NCI-H524 (cell line): ENCODE results near the gene SMIM24.
A peak's percentile ranks its signal among the peaks of the same experiment; 100 is the strongest.
"Not testable (repeated sequence)": the region's sequence is repeated elsewhere in the genome, so short reads cannot be mapped to it uniquely, and the experiment has no call there.

Experiments
- DNase-seq, 2 experiments: peaks; one replicate each; lab custom pipeline; 2025; lab: John Stamatoyannopoulos, UW

The SMIM24 gene

GRCh38 chr19:3514930-3515329 lies 34.6 kb upstream of the SMIM24 start:
- no peak for DNase-seq

DNA sequence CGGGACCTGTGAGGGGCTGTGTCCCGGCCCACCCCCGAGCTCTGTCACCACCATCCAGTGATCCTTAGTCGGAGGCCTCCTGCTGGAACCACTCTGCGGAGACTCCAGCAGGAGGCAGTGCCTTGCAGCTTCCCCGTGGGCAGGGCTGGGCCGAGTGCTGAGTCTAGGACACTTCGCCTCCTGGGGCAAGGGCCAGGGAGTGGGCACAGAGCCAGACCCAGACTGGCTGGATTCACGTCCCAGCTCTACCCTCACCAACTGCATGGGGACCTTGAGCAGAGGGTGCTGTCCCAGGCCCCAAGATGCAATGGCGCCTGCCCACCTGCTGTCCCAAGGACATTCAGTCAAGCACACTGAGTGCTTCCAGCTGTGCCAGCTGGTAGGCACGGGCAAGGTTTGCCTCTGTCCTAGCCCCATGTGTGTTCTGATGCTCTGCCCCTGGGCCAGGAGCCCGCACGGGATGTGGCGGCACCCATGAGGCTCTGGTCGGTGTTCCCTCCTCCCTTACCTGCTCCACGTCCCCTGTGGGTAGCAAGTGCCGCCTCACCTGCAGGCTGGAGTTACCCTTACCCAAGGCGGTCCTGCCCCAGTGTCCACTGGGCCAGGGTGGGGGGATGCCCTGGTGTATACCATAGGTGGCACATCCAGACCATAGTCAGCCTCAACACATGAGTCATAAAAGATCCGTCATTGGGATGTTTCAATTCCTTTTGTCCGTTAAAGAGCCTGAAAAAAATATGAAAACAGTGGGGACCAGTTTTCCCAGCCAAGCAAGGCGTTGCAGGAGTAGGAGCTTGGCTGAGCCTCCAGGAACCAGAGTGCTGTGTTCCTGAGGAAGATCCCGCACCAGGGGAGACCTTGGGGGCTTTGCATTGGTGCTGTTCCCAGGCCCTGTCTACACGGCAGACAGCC lies 33.2 kb upstream of the SMIM24 start:
- DNase-seq = no peak

- no peak for DNase-seq
Observed at GRCh38 chr19:3512562-3513228, 32.4 kb upstream of the SMIM24 start.

GRCh38 chr19:3511506-3512251 lies 31.4 kb upstream of the SMIM24 start:
- DNase-seq = no peak

DNA sequence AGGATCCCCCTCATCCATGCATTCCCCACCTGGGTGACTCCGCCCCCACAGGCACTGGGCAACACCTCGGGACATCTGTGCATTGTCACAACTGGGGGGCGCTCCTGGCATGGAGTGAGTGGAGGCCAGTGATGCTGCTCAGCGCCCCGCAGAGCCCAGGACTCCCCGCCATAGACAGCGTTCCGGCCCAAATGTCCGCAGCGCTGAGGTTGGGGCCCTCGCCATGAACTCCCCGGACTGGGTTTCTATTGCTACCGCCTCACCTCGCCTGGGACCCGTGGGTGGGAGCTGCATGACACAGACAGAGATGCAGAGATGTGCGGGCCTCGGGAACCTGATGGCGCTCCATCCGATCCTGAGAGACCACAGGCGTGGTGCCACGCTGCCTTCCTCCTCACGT lies 30.4 kb upstream of the SMIM24 start:
- no peak for DNase-seq

DNA sequence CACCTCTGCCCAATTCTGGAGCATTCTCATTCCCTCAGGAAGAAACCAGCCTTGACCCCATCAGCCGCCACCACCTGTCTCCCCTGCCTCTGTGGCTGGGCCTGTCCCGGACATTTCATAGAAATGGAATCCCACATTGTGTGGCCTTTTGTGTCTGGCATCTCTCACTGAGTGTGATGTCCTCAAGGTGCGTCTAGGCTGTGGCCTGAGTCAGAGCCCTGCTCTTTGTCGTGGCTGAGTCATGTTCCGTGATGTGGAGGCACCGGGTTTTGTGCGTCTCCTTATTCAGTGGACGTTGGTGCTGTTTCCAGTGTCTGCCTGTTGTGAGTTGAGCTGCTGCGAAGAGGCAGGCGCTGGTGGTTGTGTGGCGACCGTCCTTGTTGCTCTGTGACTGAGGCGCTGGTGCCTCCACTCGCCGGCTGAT lies 29.3 kb upstream of the SMIM24 start:
- DNase-seq = no peak

- DNase-seq = no peak
Observed at GRCh38 chr19:3508771-3509535, 28.6 kb upstream of the SMIM24 start.

DNA sequence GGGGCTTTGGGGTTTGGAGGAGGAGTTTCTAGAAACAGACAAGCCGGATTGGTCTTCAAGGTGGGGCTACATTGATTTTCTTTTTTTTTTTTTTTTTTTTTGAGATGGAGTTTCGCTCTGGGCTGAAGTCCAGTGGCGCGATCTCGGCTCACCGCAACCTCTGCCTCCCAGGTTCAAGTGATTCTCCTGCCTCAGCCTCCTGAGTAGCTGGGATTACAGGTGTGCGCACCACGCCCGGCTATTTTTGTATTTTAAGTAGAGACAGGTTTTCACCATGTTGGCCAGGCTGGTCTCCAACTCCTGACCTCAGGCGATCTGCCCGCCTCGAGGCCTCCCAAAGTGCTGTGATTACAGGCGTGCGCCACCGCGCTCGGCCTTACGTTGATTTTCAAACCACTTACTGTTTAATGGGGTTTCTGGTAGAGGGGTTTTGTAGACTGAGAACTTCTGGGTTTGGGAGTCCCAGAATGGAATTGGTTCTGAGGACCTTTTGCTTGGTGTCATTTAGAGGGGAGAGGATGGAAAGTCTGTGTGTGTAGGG lies 27.9 kb upstream of the SMIM24 start:
- not testable (repeated sequence) for DNase-seq

- no peak for DNase-seq
Observed at GRCh38 chr19:3507371-3508120, 27.2 kb upstream of the SMIM24 start.

DNA sequence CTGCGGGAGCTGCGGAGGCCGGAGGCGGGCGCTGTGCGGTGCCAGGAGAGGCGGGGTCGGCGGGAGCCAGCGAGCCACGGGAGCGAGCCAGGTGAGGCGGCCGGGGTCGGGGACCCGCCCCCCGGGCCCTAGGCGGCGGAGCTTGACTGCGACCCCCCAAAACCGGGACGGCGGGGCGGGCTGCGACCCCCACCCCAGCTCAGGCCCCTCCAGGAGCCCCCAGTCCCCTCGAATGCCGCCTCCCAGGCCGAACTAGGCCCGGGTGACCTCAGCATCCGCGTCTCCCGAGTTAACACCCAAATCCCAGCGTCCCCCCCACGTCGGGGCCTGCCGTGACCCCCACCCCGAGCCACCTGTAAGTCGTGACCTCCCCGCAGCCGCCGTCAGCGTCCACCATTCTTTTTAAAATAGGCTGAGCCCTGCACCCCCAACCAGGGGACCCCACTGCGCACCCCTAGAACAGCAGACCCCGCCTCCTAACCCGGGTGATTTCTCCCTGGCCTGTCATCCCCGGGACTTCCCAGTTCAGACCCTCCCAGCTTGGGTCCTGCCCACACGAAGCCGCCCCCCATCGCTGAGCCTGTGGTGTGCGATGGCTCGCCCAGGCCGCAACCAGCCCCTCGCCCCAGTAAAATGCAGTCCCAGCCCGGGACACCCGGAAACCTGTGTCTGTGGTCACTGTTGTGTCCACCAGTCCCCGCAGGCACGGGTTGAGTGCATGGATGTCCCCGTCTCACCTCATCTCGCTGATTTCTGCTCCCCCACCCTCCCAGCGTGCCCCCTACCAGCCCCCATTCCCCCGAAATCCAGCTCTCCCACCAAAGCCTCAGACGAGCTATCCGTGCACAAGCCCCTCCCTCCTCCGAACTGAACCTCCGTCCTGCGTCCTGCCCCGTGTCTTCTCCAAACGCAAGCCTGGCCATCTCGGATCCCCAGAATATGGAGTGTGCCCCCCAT lies 26.3 kb upstream of the SMIM24 start:
- peak in 1 of 2 experiments; percentile 28 for DNase-seq

DNA sequence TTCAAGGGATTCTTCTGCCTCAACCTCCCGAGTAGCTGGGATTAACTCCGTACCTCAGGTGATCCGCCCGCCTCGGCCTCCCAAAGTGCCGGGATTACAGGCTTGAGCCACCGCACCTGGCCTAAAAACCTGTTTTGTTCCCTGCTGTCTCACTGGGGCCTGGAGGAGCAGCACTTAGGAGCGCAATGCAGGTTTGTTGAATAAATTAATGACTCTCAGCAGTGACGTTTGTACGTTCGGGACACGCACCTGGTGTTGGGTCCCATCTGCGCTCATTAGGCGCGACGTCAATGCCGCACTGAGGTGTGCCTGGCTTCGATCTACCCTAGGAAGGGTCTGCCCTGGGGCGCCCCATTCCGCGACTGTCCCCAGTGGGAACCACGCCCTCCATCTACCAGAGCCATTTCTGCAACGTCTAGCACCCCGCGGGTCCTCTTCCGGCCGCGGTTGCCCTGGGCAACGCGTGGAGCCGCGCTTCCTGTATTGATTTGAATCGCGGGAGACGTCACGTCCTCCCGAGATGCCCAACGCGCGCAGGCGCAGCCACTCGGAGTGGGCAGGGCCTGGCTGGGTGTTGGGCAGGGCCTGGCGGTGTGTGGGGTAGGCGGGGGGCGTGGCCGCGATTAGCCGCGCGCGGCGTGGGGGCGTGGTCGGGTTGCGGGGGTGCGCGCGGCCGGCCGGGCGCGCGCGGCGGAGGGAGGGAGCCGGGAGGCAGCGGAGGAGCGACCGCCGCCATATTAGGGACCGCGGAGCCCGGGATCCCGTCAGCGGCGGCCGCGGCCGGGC lies 25.5 kb upstream of the SMIM24 start, which contains the start of gene FZR1:
Gene FZR1, plus strand, starts transcription at position 714 of the 786 bp plus-strand sequence. CDS start 16,679 bp downstream, outside the sequence.
- peak; percentile 97 to 100 for DNase-seq

GRCh38 chr19:3504735-3505134 lies 24.4 kb upstream of the SMIM24 start:
- DNase-seq = no peak

DNA sequence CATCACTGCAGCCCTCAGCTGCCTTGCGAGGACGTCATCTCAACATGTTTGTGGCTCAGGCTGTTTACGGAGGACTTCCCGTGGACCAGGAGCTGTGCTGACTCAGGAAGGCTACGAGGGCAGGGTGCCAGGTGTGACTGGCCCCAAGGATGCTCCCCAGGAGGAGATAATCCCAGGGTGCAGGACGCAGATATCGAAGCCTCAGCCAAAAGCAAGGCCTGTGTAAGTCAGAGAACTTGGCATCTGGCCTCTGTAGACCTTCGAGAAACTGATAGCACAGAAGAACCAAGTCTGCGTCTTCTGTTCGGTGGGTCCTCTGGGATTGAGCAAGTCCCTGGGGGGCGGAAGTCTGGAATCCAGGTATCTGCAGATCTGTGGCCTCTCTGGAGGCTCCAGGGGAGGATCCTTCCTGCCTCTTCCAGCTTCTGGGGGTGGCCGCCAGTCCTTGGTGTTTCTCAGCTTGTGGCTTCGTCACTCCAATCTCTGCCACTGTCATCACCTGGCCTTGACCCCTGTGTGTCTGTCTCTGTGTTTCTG lies 22.8 kb upstream of the SMIM24 start:
- no peak for DNase-seq

DNA sequence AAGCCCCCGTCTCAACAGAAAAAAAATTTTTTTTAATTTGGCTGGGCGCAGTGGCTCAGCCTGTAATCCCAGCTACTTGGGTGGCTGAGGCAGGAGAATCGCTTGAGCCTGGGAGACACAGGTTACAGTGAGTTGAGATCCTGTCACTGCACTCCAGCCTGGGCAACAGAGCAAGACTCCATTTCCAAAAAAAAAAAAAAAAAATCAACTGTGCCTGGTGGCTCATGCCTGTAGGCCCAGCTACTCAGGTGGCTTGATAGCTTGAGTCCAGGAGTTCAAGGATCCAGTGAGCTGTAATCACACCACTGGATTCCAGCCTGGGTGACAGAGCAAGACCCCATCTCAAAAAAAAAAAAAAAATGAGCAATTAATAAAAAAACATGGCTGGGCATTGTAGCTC lies 21.5 kb upstream of the SMIM24 start:
- DNase-seq = no peak

DNA sequence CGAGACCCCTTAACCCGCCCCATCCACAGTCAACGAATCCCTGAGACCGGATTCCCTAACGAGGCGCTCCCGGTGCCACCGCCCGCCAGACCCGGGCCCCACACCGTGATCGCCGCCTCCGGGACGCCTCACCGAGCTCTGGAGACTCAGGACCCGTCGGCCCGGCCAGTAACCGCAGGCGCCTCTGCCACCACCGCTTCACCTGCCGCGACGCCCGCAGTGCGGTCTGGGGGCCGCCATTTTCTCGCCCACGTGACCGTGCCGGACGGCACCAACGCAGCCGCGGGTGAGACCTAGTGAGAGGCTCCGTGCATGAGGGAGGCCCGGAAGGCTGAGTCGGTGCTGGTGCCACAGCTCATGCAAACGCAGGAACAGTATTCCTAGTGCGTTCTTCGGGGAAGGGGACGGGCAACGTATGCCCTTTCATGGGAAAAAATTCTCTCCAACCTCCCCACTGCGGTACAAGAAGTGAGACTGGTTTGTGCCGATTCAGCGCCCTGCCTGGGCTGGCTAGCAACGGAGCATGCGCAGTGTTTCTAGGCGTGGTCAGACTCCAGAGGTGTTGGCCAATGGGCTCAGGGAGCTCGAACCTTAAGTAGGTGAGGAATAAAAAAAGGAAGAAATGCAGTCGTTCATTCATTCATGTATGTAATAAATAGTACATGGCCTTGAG lies 20.2 kb upstream of the SMIM24 start, which contains the start of gene DOHH:
Gene DOHH, minus strand, starts transcription at position 246 of the 673 bp plus-strand sequence. CDS start 3,860 bp downstream, outside the sequence.
- DNase-seq = peak; percentile 96 to 99

DNA sequence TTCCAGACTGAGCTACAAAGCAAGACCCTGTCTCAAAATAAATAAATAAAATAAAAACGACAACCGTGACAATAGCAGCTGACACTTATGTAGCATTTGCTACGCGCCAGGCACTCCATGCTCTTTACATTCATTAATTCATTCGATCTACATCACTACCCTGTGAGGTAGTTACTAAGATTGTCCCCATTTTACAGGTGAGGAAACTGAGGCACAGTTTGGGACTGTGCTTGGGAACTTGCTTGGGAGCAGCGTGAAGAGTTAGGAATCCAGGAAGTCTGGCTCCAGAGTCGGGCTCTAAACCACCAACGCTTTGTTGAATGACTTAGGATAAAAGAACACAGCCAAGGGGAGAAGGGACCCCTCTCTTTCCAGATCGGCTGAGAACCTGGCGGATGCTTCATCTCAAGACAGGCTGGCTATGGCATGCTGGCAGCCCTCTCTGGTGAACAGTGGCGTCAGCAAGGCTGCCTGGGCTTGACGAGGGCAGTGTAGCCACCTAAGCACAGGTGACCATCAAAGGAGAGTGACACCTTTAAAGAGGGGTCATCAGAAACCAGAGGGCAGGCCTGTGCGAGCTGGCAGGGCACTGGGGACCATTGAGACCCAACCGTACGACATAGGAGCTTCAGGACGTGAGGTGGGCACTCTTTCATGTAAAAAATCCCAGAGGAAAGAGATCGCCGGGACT lies 19.6 kb upstream of the SMIM24 start:
- no peak for DNase-seq
